ENCODE measurements around the gene MYDGF.

Gene MYDGF

DNA sequence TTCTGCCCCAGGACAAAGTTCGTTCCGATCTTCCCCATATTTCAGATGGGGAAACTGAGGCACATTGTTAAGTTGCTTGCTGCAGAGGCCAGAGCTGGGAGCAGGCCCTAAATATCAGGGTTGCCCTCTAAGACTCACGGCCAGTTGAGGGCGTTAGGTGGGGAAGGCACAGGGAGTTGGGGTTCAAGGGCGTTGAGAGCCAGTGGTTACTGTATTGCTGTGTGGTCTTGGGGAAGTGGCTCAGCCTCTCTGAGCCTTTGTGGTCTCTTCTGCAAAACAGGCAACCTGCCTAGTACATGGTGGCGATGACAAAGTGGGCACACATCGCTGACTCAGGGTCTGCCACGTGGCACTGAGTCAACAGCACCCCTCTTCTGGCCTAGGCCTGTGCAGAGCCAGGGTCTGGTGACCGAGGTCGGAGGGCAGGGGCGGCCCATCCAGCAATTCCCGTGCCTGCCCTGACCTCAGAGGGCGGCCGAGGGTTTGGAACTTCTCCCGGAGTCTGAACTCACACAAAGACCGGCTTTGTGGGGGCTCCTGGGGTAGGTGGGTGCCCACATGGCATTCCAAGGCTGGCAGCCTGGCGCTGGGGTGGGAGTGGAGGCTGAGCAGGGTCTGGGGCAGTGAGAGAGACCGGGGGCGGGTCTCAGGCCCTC is 20.6 kb downstream of the MYDGF start:
- H3K4me3 ChIP-seq (ENCODE audit: low read depth, low read length) = no peak overlapping the region
- in situ Hi-C loops (cut with HindIII; ENCODE audit: low sequenced_read_pairs) = no loop called here
- TF ChIP-seq, protein P1, sequence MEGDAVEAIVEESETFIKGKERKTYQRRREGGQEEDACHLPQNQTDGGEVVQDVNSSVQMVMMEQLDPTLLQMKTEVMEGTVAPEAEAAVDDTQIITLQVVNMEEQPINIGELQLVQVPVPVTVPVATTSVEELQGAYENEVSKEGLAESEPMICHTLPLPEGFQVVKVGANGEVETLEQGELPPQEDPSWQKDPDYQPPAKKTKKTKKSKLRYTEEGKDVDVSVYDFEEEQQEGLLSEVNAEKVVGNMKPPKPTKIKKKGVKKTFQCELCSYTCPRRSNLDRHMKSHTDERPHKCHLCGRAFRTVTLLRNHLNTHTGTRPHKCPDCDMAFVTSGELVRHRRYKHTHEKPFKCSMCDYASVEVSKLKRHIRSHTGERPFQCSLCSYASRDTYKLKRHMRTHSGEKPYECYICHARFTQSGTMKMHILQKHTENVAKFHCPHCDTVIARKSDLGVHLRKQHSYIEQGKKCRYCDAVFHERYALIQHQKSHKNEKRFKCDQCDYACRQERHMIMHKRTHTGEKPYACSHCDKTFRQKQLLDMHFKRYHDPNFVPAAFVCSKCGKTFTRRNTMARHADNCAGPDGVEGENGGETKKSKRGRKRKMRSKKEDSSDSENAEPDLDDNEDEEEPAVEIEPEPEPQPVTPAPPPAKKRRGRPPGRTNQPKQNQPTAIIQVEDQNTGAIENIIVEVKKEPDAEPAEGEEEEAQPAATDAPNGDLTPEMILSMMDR (IDR thresholded peaks at IDR 0.05; ENCODE audit: low read depth, low read length) = no peak
- no peak for DNase-seq (ENCODE audit: low read depth, low spot score)

GRCh38 chr19:4647676-4648644 is 22.2 kb downstream of the MYDGF start:
- DNase-seq (ENCODE audit: low read depth, low spot score) = no peak

DNA sequence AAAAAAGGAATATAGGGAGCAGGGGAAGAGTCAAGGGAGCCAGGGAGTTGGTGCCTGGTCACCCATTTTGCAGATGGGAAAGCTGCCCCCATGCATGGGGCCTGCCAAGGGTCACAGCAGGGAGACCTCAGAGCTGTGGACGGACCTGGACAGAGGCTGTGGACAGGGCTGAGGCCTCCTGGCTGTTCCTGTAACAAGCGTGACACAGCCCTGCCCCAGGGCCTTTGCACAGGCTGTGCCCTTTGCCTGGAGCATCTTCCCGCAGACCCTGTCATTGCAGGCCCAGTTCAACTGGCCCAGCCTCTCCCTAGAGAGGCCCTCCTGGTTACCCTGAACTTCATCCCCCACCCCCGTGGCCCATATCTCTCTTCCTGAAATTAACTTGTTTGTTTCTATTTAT is 24.4 kb downstream of the MYDGF start:
- TF ChIP-seq, protein P1 (IDR thresholded peaks at IDR 0.05; ENCODE audit: low read depth, low read length) = no peak
- no peak overlapping the region for H3K4me3 ChIP-seq (ENCODE audit: low read depth, low read length)
- DNase-seq (ENCODE audit: low read depth, low spot score) = no peak
- in situ Hi-C loops (cut with HindIII; ENCODE audit: low sequenced_read_pairs) = no loop called here

More at GRCh38 chr19:4647676-4648644, 22.2 kb downstream of the MYDGF start:
- TF ChIP-seq, protein P1 (IDR thresholded peaks at IDR 0.05; ENCODE audit: low read depth, low read length) = peak; percentile 41
- in situ Hi-C loops (cut with HindIII; ENCODE audit: low sequenced_read_pairs) = no loop called here
- H3K4me3 ChIP-seq (ENCODE audit: low read depth, low read length) = no peak overlapping the region

GRCh38 chr19:4642625-4643024 is 27.5 kb downstream of the MYDGF start:
- DNase-seq (ENCODE audit: low read depth, low spot score) = no peak
- TF ChIP-seq, protein P1 (IDR thresholded peaks at IDR 0.05; ENCODE audit: low read depth, low read length) = no peak
- in situ Hi-C loops (cut with HindIII; ENCODE audit: low sequenced_read_pairs) = no loop called here
- H3K4me3 ChIP-seq (ENCODE audit: low read depth, low read length) = no peak overlapping the region

- TF ChIP-seq, protein P1 (IDR thresholded peaks at IDR 0.05; ENCODE audit: low read depth, low read length) = no peak
These were observed 29.0 kb downstream of the MYDGF start for GRCh38 chr19:4641132-4641531.

GRCh38 chr19:4640247-4641000 is 29.7 kb downstream of the MYDGF start:
- in situ Hi-C loops (cut with HindIII; ENCODE audit: low sequenced_read_pairs) = no loop called here
- DNase-seq (ENCODE audit: low read depth, low spot score) = no peak
- TF ChIP-seq, protein P1 (IDR thresholded peaks at IDR 0.05; ENCODE audit: low read depth, low read length) = no peak
- peak overlapping the region; percentile 81 for H3K4me3 ChIP-seq (ENCODE audit: low read depth, low read length)

More at GRCh38 chr19:4641132-4641531, 29.0 kb downstream of the MYDGF start:
- H3K4me3 ChIP-seq (ENCODE audit: low read depth, low read length) = no peak overlapping the region
- in situ Hi-C loops (cut with HindIII; ENCODE audit: low sequenced_read_pairs) = no loop called here
- DNase-seq (ENCODE audit: low read depth, low spot score) = no peak
